OCI-LY1 (cell line): ENCODE measurements around the gene MVB12B.

Experiments used
- CTCF ChIP-seq: fragments of 200-600 bp; sonication (generic), shearing (Covaris generic); IDR thresholded peaks from 2 replicates; pipeline ENCODE4 v1.5.1; 2017; ENCODE audit warnings: mild to moderate bottlenecking, antibody characterized with exemption, low read length, moderate library complexity, mixed read lengths
- EZH2 ChIP-seq: fragments of 200-600 bp; sonication (generic), shearing (Covaris generic); IDR thresholded peaks from 2 replicates; pipeline ENCODE4 v1.8.0; 2017; ENCODE audit warnings: borderline replicate concordance, mixed run types, mild to moderate bottlenecking, antibody characterized with exemption, low read length, moderate library complexity, mixed read lengths

DNA sequence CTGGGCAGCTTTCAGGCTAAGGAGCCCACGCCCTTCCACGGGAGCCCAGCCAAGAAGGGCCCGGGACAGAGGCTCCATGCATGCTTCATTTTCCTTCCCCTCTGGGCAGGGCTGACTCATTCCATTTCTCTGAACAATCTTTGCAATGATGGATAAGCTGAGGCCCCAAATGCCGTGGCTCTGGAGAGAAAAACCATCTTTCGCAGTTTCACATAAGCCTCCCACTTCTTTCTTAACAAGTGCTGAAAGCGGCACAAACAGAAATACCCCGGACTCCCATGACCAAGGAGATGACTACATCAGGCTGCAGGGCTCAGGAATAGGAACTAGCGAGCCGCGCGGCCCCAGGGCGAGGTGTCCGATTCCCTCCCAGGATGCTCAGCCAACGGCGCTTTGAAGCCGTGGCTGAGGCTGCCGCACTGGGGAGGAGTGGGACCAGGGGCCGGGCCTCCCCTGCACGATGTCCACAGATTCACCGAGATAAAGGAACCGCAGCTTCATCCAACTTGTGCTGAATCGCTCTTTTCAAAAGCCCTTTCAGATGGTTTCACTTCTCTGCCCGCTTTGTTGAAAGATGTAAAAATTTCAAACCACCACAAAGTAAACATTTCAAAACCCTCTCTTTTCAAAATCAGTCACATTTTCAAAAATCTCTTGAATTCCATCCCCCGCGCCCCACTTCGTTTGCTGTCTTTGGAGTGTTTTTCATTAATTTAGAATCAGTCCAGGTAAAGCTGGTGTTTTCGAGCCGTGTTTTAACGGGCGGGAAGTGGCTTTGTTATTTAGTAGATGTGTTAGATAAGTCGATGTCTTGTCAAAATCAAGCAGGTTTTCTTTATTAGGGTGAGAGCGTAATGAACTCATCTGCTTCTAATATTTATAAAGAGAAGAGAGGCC, 190.6 kb downstream of the MVB12B start:
- TF ChIP-seq EZH2: no peak
- no peak for TF ChIP-seq CTCF
